GM21526 (cell line): ENCODE data around the gene MOG.

ENCODE experiments used
- ATAC-seq: cut with Tn5 transposase; IDR thresholded peaks from one replicate; pipeline ENCODE4 v1.9.1; 2021; ENCODE audit warnings: moderate library complexity; ENCODE audit not compliant: unreplicated experiment, low FRiP score

The MOG gene

GRCh38 chr6:29656798-29657197, at the start of gene MOG:
Gene MOG (plus strand): TSS chr6:29657092. CDS start chr6:29657210, 118 bp downstream.
- no peak for ATAC-seq

DNA sequence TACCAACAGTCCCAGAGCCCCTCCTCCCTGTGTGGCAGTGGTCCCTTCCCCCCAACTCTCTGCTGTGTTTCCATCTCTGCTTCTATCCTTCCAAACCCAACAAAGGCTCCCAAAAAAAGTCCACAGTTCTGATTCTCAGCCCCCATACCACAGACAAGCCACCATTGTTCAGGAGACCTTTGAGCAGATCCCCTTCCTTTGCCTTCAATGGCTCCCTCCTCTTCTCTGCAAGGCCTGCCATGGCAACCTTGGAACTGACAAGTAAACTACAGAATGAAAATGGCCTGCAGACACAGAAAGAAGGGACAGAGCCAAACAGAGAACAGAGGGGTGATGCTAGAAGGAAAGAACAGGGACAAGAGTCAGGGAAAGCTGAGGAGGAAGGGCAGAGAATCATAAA, 48.8 kb upstream of the MOG start:
- no peak for ATAC-seq

DNA sequence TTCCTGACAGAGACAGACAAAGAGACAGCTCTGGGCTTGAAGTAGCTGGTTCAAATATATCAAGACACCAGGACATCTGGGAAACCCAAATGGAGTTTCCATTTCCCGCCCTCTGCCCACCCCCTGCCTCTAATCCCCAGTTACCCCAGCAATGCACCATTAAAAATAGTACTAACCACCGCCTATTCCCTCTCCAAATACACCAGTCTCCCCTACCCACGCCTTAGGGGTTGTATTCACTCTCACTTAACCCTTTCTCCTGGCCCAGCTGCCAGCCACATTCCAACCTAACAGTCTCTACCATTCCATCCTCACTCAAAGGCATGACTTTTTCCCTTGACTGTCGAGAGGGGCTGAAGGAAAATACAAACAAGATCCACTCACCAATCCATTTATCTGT, 46.4 kb upstream of the MOG start:
- ATAC-seq: no peak

DNA sequence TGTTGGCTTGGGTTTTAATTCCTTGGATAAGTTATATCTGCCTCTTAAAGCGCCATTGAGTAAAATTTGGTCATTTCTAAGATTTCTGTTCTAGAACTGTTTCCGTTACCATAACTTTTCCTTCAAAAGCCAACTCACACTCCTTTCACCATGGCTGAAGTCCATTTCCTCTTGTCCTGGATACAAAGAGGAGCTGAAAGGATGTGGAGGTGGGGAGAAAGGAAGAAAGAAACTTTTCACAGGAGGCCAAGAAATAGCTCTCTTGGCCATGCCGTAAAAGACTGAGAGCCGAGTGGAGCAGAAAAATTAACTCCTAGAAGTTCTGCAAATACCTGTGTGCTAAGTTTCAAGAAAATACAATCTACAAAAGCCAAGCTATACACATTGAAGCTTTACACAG, 45.5 kb upstream of the MOG start:
- no peak for ATAC-seq

DNA sequence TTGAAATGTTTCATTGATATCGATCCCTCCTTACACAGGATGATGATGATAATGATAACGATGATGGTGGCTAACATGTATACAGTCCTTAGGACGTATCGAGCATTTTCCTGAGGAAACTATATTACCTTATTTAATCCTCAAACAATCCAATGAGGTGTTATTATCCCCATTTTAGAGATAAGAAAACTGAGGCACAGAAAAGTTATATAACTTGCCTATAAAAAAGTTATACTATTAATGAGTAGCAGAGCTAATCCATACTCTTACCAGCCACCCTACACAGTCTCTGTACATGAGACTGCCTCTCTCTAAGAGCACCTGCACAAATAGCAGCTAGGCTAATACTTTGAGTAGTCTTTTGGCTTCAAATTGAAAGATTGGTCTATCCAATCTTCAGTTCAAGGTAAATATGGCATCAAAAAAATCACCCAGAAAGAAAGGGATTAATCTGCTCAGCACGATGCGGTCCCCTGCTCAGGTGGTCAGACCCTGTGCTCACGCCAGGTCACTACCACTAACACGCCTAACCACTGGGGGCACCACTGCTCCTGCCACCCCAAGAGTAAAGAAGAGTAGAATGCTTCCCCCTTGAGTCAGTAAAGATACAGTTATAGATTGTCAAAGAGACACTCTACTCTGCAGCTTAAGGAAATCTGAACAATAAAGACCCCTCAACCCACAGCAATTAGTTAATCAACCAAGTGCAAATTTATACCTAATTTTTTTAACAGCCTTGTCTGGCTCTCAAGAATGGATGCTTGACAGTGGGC, 38.9 kb upstream of the MOG start:
- no peak for ATAC-seq

DNA sequence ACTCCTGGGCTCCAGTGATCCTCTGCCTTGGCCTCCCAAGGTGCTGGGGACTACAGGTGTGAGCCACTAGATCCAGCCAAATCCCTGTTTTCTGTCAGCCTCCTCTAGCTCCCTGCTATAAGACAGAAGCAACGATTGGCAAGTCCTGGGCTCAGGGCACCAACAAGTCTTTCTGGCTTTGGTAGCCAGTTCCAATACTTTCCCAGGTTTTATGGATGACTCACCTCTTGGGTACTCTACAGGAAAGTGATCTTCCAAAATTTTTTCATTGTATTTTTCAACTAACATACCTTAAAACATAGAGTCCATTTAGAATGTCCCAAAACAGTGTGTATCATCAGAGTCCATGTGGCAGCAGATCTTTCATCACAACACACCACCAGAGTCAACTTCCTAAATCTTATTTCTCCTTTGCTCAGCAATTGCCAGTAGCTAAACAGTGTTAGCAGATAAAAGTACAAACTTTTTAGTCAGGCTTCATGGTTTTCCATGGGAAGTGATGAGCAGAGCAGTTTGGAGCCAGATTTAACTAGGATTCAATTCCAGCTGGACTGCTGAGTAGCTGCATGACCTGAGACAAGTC, 37.2 kb upstream of the MOG start:
- ATAC-seq: no peak

DNA sequence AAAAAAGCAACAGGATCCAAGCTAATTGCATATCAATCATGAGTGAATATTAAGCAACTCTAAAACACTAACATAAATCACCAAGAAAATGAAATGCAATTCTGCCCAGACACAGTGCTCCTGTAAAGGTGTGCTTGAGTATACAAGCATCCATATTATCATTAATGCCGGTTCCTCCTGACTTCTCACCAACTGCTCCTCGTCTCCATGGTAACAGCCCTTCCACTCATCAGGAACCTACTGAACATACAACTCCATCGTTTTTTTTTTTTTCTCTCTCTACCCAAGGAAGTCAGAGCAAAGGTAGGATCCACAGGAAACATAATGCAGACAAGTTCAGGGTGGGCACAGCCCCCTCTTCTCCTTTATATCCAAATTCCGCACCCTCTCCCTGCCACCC, 36.3 kb upstream of the MOG start:
- ATAC-seq: no peak

- ATAC-seq: no peak
Observed at GRCh38 chr6:29624520-29624961, 32.4 kb upstream of the MOG start.

DNA sequence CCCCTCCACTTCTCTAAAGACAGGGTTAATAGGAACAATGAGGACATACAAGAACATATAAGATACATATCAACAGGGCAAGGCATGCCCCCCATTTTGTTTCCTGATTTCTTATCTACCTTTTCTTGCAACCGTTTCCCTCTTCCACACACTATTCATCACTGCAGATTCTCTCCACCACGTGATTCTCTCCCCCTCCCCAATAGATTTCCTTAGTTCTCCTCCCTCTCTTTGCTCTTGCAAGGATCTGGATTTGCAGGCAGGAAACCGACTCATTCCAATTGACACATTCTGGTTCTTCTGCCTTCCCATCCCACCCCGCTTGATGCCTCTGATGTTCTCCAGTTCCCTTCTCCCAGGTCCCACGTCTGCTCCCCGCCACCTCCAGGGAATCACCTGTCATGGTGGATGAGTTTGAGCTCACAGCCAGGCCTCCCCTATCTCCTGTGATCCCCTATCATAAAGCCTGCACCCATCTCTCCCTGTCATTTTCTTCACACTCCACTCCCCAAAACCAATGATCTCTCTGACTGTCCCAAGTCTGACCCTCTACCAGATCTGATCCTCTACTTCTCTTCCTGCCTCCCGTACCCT, 31.5 kb upstream of the MOG start:
- no peak for ATAC-seq

DNA sequence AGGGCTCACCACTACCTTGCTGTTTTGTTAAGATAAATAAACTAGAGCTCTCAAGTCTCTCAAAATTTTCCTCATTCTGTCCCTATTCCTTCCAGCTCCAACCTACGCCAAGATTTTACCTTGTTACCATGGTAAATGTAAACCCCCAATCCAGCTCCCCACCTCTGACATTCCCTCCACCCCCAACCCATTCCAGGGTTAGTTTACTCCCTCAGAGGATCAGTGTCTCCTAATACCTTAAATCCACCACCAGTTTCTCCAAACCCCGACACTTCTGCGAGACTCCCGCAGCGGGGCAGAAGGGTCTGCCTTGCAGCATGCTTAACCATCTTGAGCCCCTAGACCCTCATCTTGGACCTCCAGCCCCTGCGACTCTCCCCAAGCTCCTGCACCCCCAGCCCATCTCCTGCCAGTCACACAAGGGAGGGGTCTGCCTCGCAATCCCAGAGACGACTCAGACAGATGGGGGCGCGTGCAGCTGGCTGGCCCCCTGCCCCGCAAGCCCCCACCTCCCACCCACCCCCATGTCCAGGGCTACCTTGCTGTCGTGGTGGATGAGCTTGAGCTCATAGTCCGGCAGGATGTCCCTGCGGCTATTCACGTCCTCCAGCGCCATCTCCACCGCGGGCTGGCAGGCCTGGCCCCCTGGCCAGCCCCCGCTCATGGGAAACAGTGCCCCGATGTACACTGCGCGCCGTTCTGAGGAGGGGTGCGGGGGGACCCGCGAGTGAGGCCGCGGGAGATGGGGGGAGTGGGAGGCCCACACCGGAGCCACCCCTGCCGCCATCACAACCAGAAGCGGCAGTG, 29.7 kb upstream of the MOG start:
- no peak for ATAC-seq

DNA sequence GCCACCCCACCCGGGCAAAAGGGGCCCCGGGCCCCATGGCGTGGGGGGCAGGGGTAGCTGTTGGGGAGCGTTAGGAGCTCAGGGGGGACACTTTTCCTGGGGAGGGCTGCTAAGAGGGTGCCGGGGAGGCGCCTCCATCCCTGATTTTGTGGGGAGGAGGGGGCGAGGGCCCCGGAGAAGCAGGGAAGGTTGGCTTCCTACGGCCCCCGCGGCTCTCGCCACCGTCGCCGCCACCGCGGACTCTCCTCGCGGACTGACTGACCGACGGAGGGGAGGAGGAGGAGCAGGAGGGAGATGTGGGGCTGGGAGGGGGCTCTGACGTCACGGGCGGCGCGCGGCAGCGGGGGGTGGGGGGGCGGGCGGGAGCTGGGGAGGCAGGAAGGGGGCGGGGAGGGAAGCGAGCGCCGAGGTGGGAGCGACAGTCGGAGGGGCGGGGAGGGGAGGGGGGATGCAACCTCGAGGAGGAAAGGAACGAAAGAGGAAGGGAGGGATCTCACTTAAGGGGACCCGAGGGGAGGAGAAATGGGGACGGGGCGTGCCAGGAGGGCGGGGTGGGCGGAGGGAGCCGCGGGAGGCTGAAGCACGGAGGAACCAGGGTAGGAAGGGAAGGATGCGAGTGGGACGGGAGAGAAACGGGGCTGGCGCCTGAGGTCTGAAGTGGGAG, 29.0 kb upstream of the MOG start:
- no peak for ATAC-seq

GRCh38 chr6:29628419-29629281, 28.2 kb upstream of the MOG start:
- no peak for ATAC-seq

GRCh38 chr6:29629571-29629970, 27.3 kb upstream of the MOG start:
- no peak for ATAC-seq

- no peak for ATAC-seq
Observed at GRCh38 chr6:29630315-29630714, 26.6 kb upstream of the MOG start.

- ATAC-seq: no peak
Observed at GRCh38 chr6:29631209-29631810, 25.6 kb upstream of the MOG start.

DNA sequence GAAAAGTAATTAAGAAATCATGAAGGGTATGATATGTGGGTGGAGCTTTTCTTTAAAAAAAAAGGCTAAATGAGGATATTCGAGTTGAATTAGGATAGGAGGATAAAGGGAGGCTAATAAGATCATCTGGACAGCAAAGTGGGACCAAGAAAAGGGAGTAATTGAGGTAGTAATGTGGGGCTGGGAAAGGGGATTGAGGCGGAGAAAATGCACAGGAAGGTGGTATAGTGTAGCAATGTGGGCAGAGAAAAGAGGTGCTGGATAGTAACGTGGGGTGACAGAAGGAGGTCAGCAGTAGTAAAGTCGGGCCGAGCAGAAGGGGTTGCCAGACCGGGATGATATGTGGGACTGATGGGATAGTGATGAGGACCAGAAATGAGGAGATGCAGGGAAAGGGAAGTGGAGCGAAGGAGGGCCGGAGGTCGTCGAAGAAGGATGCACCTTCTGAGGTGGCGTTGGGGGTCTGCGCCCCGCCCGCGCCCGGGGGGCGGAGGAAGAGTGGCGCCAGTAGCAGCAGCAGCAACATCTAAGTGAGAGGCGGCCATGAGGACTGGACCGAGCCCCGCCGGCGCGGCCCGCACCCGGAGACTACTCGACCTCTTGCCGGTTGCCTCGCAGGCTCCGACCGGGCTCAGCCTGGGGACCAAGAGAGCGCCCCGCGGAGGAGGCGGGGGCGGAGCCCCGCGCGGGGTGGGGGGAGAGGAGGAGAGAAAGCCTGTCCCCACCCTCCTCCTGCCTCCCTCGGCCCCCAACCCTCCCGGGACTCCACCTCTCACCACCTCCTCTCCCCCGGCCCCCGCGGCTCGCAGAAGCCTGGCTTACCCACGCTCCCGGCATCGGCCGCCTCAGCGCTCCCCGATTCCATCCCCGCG, 24.8 kb upstream of the MOG start:
- ATAC-seq: no peak

- no peak for ATAC-seq
Observed at GRCh38 chr6:29632789-29633533, 23.9 kb upstream of the MOG start, which contains the start of gene GABBR1. Gene GABBR1 (minus strand): TSS chr6:29633183. CDS start chr6:29632385, 798 bp downstream.

- ATAC-seq: no peak
Observed at GRCh38 chr6:29633534-29633905, 23.4 kb upstream of the MOG start.
